Effector memory CD4-positive, alpha-beta T cell (primary cell): ENCODE measurements around the gene SGCG.
"Not testable (repeated sequence)": the region's sequence is repeated elsewhere in the genome, so short reads cannot be mapped to it uniquely, and the experiment has no call there.

Source experiments
- DNase-seq, 3 donors: peaks; one replicate each; pipeline ENCODE4 v3.0.0-alpha.2; 2020
- H3K27ac ChIP-seq: 2 replicates; pipeline ENCODE4 v1.7.0; 2013; ENCODE audit warnings: mild to moderate bottlenecking, low read length, moderate library complexity; ENCODE audit not compliant: insufficient read depth, poor library complexity, severe bottlenecking
- H3K27me3 ChIP-seq: replicated peaks from 2 replicates; pipeline ENCODE4 v1.7.0; 2013; ENCODE audit warnings: mild to moderate bottlenecking, low read length; ENCODE audit not compliant: insufficient read depth, control insufficient read depth, poor library complexity, severe bottlenecking
- H3K36me3 ChIP-seq: 2 replicates; pipeline ENCODE4 v1.7.0; 2013; ENCODE audit warnings: mild to moderate bottlenecking, low read length, moderate library complexity; ENCODE audit not compliant: control insufficient read depth, insufficient read depth
- H3K4me1 ChIP-seq: 2 replicates; pipeline ENCODE4 v1.7.0; 2013; ENCODE audit warnings: low read length, mild to moderate bottlenecking; ENCODE audit not compliant: control insufficient read depth, insufficient read depth, poor library complexity, severe bottlenecking
- H3K4me3 ChIP-seq: 2 replicates; pipeline ENCODE4 v1.7.0; 2013; ENCODE audit warnings: low read length, low read depth, mild to moderate bottlenecking; ENCODE audit not compliant: insufficient read depth, poor library complexity, severe bottlenecking
- H3K9me3 ChIP-seq: 2 replicates; pipeline ENCODE4 v1.7.0; 2013; ENCODE audit warnings: mild to moderate bottlenecking, low read length, moderate library complexity; ENCODE audit not compliant: control insufficient read depth
- total RNA-seq, 3 donors: gene quantifications; one replicate each; lab custom pipeline; 2026; lab: John Stamatoyannopoulos, UW

SGCG gene
- total RNA-seq = 0 reads per million in 3 donors

- Histone ChIP-seq H3K27ac (no peak within 1 kb of the TSS), H3K27me3 (no peaks in the 10 kb centered on the region), H3K36me3 (no peaks in the 10 kb centered on the region), H3K4me1 (no peaks in the 10 kb centered on the region), H3K9me3 (no peaks in the 10 kb centered on the region), H3K4me3 (no peak within 1 kb of the TSS)
- no peak for DNase-seq
Measured at GRCh38 chr13:23180711-23181110, at the start of gene SGCG. TSS of gene SGCG (plus strand) at chr13:23180979. CDS start at chr13:23203695, 22,716 bp downstream.

DNA sequence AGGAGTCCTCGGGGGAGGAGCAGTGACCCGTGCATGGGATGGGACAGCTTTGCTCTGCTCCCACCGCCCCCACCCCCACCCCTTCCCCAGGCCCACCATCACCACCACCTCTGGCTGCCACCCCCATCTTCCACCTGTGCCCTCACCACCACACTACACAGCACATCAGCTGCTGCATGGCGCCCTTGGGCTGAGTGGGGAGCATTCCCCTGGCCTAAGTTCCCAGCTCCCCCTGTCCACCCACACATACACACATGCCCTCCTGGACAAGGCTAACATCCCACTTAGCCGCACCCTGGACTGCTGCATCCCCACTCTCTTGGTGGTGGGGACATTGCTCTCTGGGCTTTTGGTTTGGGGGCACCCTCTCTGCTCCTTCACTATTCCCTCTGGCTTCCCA, 46.2 kb upstream of the SGCG start:
- H3K27ac ChIP-seq = no peak overlapping the region
- no peaks in the 10 kb centered on the region for H3K27me3 ChIP-seq
- H3K4me1 ChIP-seq = no peaks in the 10 kb centered on the region
- H3K4me3 ChIP-seq = no peak overlapping the region
- no peaks in the 10 kb centered on the region for H3K9me3 ChIP-seq
- DNase-seq = no peak
- no peaks in the 10 kb centered on the region for H3K36me3 ChIP-seq

- Histone ChIP-seq H3K27me3 (no peaks in the 10 kb centered on the region), H3K27ac (no peak overlapping the region), H3K4me1 (no peaks in the 10 kb centered on the region), H3K9me3 (no peaks in the 10 kb centered on the region), H3K4me3 (no peak overlapping the region), H3K36me3 (no peaks in the 10 kb centered on the region)
- no peak for DNase-seq
Measured at GRCh38 chr13:23140492-23140891, 40.3 kb upstream of the SGCG start.

GRCh38 chr13:23141964-23142363, 38.8 kb upstream of the SGCG start:
- no peak overlapping the region for H3K27ac ChIP-seq
- no peak for DNase-seq
- H3K36me3 ChIP-seq = no peaks in the 10 kb centered on the region
- H3K9me3 ChIP-seq = no peaks in the 10 kb centered on the region
- H3K27me3 ChIP-seq = no peaks in the 10 kb centered on the region
- H3K4me3 ChIP-seq = no peak overlapping the region
- H3K4me1 ChIP-seq = no peaks in the 10 kb centered on the region

- H3K4me1 ChIP-seq, H3K4me3 ChIP-seq, H3K27ac ChIP-seq, H3K9me3 ChIP-seq, H3K27me3 ChIP-seq, H3K36me3 ChIP-seq, DNase-seq: not testable (repeated sequence)
Measured at GRCh38 chr13:23142607-23143006, 38.2 kb upstream of the SGCG start.

DNA sequence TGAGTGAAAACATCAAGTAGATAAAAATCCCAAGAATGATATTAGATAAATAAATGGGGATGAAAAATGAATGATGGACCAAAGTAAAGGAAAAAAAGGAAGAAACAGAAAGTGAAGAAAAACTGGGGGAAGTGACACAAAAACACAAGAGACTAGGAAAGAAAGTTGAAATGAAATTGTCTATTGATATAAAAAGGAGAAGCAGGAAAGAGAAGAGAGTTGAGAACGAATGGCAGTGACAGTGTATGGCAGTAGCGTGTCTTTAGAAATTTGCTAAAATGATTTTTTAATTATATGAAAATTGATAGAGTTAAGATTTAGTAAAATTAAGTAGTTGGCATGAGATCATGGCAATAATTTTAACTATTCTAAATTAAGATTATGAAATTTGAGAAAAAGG, 36.3 kb upstream of the SGCG start:
- DNase-seq = no peak
- no peaks in the 10 kb centered on the region for H3K36me3 ChIP-seq
- H3K4me3 ChIP-seq = no peak overlapping the region
- H3K4me1 ChIP-seq = no peaks in the 10 kb centered on the region
- H3K27ac ChIP-seq = no peak overlapping the region
- no peaks in the 10 kb centered on the region for H3K27me3 ChIP-seq
- H3K9me3 ChIP-seq = no peaks in the 10 kb centered on the region

DNA sequence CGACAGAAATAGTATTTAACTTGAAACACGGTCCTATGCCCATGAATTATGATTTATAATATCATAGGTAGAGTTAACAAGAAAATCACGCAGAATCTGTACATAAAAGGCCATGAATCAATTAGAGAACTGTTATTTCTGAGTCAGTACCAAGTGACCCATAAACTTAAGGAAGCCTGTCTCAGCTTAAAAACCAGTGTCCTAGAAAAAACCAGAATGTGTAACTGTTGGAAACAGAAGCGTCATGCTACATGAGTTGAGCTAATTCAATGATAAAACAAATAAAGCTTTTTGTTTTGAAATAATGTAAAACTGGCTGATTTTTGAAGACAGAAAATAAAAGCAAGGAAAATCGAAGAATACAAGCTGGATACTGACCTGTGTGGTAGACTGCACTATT, 34.8 kb upstream of the SGCG start:
- H3K4me3 ChIP-seq = no peak overlapping the region
- H3K27me3 ChIP-seq = no peaks in the 10 kb centered on the region
- H3K9me3 ChIP-seq = no peaks in the 10 kb centered on the region
- H3K36me3 ChIP-seq = no peaks in the 10 kb centered on the region
- H3K27ac ChIP-seq = no peak overlapping the region
- DNase-seq = no peak
- no peaks in the 10 kb centered on the region for H3K4me1 ChIP-seq

- DNase-seq = no peak
Measured at GRCh38 chr13:23146811-23147625, 33.8 kb upstream of the SGCG start.

DNA sequence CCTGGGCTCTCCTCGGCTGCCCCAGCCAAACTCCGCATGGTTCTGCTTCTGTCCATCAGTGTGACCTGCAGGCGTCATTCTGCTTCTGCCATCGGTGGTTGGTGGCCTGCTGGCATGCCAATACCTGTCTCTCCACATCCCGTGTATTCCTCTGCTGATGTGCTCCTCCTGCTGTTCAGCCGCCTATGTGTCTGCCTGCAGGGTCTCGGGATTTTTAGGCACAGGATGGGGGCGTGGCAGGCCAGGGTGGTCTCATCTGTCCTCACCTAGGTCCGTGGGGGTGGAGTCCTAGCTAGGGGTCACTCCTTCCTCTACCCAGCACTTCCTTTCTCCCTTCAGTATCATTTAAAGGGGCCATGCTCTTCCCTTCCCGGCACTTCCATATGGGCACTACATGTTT, 33.0 kb upstream of the SGCG start:
- no peaks in the 10 kb centered on the region for H3K36me3 ChIP-seq
- no peaks in the 10 kb centered on the region for H3K9me3 ChIP-seq
- H3K27me3 ChIP-seq = no peaks in the 10 kb centered on the region
- H3K27ac ChIP-seq = no peak overlapping the region
- H3K4me3 ChIP-seq = no peak overlapping the region
- no peaks in the 10 kb centered on the region for H3K4me1 ChIP-seq
- DNase-seq = no peak

More at GRCh38 chr13:23146811-23147625, 33.8 kb upstream of the SGCG start:
- Histone ChIP-seq H3K9me3 (no peaks in the 10 kb centered on the region), H3K4me1 (no peaks in the 10 kb centered on the region), H3K4me3 (no peak overlapping the region), H3K27me3 (no peaks in the 10 kb centered on the region), H3K27ac (no peak overlapping the region), H3K36me3 (no peaks in the 10 kb centered on the region)

DNA sequence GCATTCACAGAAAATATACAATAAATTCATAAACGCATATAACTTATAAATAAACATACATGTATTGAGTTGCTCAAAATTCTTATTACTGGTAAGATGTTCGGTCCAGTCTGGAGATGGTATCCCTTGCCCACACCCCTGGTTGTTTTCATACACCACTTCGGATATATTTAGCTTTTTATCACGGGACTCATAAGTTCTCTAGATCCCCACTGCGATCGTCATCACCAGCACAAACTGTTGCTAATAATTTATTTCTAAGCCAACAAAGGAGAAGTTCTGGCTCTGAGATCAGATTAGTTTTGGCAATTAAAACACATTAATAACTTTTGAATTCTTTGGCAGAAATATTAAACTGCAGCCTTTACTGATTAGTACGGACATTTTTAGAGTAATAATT, 23.0 kb upstream of the SGCG start:
- DNase-seq = no peak
- Histone ChIP-seq H3K9me3 (no peaks in the 10 kb centered on the region), H3K27me3 (peaks cover 7% of the 10 kb centered on the region), H3K36me3 (no peaks in the 10 kb centered on the region), H3K4me3 (no peak overlapping the region), H3K4me1 (no peaks in the 10 kb centered on the region), H3K27ac (no peak overlapping the region)
